HG02642 (cell line): ENCODE results near the gene HSPBP1.
"Not testable (repeated sequence)": the region's sequence is repeated elsewhere in the genome, so short reads cannot be mapped to it uniquely, and the experiment has no call there.

Experiments used
- ATAC-seq: cut with Tn5 transposase; IDR thresholded peaks from one replicate; pipeline ENCODE4 v1.9.1; 2021; ENCODE audit warnings: mild to moderate bottlenecking; ENCODE audit not compliant: unreplicated experiment, poor library complexity

Gene HSPBP1

DNA sequence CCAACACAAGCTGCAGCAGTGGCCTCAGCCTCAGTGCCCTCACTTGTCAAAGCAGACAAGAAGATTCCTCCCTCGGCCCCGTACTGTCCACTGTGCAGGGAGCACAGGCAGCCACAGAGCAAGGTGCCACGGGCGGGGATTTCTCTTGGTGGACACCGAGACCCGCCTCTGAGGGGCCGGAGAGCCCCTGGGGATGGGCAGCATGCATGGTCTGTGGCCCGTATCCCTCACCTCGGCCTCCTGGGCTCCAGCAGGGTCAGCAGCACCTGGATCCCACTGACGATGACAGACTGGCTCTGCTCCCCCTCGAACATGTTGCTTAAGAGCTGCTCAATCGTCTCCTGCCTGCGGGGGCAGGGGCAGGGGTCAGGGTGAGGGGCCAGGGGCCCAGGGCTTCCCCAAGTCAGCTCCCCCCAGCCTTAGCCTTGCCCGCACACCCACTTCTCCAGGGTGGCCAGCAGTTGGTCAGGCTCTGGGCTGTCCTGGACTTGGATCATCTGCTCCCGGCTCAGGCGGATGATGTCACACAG is 37.9 kb downstream of the HSPBP1 start:
- no peak for ATAC-seq

DNA sequence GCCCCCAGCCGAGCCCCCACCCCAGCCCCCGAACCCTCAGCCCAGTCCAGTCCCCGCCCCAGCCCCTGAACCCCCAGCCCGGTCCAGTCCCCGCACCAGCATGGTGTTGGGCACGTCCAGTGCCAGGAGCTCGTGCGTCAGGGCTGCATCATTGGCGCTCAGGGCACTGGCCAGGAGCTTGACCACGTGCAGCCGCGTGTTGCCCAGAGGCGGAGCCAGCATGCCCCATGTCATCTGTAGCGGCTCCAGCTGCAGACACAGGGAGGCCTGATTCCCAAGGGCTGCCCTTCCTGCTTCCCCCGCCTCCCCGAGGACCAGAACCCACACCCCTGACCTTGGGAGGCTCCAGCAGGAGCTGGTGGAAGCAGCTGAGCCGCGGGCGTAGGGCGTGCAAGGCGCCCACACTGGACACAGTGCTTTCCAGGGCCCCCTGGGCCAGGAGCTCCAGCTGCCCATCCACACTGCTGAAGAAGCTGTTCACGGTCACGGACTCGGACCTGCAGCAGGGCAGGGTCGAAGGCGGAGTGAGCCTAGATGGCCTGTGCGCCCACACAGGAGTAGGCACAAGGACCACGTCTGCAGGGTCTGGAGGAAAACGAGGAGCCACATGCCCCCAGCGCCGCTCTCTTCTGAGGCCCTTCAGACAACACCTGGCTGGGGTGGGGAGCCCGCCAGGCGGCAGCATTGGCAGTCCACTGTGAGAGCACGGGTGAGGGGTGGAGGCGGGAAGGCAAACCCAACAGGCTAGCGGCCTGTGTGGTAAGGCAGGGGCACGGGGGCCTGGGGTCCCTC is 38.6 kb downstream of the HSPBP1 start:
- no peak for ATAC-seq

DNA sequence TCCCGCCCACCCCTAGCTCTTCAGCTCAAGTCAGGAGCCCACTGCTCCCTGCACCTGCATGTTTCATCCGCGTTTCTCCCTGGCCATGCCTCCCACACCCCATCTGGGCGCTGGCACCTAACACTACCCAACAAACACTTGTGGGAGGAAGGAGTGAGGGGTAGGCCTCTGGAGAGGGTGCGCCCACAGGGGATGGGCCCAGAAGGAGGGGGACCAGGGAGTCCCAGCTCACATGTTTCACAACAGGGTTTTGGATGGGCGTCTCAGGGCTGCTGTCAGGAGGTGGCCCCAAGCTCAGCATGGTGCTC is 39.2 kb downstream of the HSPBP1 start:
- ATAC-seq: no peak

DNA sequence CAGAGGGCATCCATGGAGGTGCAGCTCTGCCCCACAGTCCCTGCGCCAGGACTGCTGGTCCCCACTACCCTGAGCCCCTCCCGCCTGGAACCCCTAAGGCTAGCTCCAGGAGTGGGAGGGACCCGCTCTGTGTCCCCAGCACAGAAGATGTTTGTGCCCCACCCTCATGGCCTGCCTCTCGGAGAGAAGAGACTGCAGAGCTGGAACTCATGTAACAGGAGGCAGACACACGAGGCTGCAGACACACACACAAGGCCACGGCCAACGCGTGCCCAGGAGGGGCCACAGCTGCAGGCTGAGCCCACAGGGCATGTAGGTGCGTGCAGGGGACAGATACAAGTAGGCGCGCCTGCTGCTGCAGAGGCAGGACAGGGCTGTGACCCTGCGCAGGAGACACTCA is 40.9 kb downstream of the HSPBP1 start:
- no peak for ATAC-seq

DNA sequence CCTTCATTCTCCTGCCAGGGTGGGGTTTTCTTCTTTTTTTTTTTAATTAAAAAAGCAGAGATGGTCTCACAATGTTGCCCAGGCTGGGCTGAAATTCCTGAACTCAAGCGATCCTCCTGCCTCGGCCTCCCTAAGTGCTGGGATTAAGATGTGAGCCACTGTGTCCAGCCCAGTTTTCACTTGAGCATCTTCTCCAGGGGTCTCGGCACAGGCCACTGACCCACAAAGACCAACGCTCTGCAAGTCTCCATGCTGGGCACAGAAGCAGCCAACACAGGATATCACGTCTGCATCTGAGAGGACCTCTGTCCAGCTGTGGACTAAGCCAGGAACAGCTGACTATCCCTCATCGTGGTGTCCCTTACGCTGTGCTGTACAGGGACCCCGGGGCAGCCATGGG is 41.9 kb downstream of the HSPBP1 start:
- ATAC-seq: no peak

DNA sequence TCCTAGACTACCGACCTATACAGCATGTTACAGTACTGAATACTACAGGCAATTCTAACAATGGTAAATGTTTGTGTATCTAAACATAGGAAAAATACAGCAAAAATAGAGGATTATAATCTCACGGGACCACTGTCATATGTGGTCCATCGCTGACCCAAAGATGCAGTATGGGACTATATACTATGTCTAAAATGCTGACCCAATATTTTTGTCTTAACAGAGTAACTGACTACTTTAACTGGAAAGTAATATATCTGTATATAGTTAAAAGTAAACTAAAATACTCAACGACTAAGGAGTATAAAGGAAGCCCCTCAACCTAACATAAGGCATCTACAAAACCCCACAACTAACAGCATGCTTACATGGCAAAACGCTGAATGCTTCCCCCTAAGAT is 46.9 kb downstream of the HSPBP1 start:
- ATAC-seq: no peak

DNA sequence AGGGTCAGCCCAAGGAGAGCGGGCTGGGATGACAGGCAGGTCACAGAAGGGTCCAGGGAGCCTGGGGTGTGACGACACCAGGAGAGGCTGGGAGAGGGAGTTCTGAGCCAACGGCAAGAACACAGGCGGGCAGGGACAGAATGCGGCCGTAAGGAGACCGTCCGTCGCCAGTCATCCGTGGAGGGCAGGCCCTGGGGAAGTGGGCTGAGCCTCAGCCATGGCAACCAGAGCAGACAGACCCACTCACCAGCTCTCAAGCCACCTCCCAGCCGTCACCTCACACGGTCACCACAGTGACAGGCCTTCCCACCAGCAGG is 47.7 kb downstream of the HSPBP1 start:
- no peak for ATAC-seq

DNA sequence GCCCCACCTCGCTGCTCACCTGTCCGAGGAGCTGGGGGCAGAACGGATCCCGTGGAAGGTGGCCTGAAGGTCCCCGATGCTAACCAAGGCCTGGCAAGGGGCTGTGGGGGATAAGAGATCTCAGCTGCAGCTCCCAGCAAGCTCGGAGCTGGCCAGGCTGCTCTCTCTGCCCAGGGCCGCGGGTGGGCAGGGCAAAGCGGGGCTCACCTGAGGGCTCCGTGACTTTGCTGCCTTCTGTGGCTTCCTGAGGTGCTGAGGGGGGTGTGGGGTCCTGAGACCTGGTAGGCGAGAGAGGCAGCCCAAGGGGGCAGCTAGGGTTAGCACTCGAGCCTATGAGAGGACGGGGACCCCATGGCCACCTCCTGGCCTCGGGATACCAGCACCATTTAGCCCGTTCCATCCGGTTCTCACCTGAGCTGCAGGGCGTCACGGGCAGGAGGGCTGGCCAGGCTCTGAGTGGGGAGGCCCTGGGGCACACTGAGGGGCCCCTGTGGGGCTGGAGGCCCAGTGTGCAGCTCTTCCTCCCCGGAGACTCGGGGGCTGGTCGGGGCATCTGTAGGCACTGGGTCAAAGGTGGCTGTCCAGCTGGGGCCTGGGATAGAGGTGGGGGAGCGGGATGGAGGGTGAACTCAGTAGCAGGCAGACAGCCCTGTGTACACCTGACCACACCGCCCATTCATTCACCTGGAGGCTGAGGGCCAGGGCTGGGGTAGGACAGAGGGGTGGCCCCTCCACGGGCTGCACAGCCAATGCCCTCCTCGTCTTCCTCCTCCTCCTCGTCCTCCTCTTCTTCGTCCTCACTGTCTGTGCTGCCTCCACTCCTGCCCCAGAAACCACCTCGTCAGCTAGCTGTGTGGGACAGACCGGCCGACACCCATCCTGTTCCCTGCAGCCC is 48.3 kb downstream of the HSPBP1 start:
- ATAC-seq: no peak

DNA sequence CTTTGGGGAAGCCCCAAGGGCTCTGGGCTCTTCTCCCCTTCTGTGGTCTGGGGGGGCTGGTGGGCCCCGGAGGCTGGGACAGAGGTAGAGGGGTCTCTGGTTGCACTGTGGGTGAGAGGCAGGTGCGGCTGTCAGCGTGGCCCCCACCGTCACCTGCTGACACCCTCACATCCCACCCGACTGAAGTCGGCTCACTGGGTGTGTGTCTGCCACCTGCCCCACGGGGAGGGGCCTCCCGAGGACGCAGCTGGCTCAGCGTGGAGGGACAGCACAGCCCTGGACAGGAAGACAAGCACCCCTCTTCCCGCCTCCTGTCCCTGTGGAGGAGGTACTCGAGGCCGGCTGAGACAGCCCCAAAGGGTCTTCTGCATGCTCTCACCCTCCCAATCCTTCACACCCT is 49.1 kb downstream of the HSPBP1 start:
- no peak for ATAC-seq

DNA sequence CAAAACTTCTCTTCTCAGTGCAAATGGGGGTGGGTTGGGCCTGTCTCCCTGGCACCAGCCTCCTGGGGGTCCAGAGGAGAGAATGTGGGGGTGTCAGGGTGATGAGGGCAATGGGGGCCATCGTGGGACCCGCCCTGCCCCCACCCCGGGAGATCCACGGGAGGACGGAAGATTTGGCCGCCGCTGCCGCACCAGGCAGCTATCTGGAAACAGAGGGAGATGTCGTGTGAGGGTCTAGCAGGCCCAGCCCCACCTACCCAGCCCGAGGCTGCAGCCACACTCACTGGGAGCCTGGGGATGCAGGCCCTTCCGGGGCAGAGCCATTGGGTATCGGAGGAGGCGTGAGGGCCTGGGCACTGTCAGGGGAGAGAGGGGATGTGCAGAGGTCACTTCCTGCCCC is 49.6 kb downstream of the HSPBP1 start:
- ATAC-seq: no peak

DNA sequence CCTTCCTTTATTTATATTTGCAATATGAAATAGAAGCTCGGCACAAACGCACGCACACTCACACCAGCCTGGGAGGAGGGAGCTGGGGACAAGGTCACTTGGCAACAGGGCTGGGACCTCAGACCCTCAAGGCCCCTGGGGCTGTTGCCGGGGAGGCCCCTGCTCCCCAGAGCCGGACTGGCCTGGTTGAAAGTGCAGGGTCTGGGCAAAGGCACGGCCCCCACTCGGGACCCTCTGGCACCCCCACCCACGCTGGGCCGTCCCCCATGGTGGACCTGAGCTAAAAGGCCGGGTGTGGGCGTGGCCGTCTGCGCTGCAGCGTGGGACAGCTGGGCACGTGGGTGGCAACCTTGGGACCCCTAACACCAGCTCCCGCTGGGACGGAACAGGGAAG is 50.1 kb downstream of the HSPBP1 start:
- no peak for ATAC-seq

DNA sequence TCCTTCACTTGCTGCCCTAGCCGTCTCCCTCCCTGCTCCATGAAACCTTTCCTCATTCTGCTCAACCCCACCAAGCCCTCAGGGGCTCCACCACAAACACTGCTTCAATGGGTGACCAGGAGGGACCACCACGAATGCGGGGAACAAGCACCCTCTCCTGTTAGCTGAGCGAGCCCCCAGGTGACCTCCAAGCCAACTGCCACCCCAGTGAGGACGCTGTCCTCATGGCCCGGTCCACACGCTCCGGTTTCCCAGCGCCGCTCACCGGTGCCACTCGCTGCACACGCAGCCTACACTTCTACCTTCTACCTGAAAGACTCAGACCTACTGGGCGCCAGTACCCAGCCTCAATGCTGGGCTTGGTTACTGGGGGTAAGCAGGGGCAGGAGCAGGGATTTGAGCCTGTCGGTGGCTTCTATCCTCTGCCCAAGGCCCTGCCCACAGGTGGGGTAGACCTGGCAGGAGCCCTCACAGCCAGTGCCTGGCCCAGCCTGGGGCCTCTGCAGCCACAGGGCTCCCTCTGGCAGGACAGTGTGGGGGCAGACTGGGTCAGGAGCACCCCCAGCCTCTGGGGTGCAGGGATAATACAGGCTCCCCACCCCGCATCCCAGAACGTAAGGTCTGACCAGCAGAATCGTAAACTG is 50.6 kb downstream of the HSPBP1 start:
- no peak for ATAC-seq

DNA sequence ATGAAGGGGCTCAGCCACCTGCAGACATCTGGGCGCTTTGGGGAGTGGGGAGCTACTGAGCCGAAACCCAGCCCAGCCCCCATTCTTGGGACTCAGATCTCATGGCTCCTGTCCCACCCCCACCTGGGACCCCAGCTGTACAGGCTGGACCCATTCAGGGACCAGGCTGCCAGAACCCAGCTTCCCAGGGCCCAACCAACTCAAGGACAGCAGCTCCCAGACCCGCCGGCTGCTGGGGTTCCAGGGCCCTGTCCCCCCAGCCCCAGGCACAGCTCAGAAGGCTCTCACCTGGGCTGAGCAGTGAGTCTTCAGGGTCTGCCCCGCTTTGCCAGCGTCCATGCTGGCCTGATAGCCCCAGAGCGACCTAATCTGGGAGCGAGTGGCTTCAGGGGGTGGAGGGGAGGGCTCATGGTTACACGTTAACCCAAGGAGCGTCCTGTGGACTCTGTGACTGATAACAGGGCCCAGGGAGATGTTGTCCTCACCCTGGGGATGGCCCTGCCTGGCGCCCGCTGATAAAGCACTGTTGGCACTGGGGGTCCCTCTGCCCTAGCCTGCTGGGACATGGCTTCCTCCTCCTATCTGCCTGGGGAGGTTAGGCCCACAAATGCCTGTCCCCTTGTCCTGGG is 51.4 kb downstream of the HSPBP1 start, which contains the start of gene TMEM86B:
TSS of gene TMEM86B (minus strand) at position 361 of the 629 bp plus-strand sequence. CDS start at position 339, 22 bp downstream.
- no peak for ATAC-seq

DNA sequence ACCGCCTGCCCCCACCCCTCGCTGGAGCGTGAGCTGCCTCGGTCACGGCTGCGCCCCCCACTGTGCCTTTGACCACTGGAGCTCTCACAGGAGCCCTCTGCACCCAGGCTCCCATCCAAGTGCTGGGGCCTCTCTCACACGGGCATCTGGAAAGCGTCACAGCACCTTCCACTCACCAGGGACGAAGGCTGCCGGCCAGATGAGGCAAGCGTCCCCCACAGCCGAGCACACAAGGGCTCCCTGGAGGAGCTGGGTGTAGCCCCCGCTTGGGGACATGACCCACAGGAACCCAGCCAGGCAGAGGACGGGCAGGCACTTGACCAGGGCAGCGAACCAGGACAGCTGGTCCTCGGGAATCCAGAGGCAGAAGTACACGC is 51.9 kb downstream of the HSPBP1 start:
- ATAC-seq: no peak

DNA sequence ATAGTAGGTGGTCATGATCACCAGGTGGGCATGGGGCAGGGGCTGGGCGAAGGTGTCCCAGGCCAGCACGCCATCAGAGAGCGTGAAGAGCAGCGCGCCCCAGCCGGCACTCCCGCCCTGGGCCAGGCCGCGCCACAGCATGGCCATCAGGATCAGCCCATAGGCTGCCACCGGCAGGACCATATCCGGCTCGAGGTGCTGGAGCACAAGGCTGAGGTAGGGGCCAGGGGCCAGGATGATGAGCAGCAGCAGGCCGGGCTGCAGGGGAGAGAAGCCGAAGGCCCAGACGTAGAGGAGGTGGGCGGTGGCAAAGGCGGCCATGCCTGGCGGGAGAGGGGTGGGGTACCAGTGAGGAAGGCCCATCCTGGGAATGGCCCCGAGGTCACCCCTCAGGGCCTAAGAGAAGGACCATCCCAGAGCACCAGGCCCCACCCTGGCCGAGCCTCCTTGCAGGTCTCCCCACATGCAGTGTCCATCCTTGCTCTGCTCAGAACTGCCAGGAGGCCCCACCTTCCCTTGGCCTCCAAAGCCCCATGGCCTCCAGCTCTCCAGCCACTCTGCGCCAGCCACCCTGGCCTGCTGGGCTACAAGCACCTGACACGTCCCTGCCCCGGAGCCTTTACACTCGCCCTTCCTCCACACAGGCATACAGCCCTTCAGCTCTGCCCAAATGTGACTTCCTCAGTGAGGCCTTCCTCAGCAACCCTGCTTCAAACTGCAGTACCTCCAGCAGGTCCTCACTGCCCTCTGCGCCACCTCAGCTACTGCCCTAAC is 52.5 kb downstream of the HSPBP1 start:
- ATAC-seq: no peak

DNA sequence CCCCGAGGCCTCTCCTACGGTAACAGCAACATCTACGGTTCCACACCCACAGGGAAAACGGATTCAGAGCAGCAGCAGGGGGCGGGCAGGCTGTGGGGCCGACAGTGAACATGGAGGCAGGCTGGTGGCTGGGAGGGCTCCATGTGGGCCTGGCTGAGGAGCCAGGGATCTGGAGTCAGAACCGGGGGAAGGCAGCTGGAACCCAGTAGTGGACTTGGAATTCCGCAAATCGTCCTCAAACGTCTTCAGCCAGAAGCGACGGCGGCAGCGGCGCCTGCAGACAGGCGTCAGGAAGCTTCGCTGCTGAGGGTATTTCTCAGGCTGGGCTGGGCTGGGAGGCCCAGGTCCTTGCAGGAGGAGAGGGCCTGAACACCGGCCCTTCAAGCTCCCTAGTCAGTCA is 53.1 kb downstream of the HSPBP1 start:
- ATAC-seq: no peak

DNA sequence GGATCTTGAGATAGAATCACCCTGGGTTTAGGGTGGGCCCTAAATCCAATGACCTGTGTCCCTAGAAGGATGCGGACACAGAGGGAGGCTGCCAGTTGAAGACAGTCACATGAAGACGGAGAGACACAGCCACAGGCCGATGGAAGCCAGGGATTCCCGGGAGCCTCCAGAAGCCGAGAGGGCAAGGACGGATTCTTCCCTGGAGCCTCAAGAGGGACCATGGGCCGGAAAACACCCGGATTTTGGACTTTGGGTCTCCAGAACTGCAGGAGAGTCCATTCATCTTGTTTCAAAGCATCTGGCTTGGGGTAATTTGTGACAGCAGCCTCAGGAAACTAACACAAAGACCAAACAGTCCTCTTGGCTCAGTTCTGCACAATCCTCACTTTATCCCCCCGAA is 53.6 kb downstream of the HSPBP1 start:
- ATAC-seq: no peak

DNA sequence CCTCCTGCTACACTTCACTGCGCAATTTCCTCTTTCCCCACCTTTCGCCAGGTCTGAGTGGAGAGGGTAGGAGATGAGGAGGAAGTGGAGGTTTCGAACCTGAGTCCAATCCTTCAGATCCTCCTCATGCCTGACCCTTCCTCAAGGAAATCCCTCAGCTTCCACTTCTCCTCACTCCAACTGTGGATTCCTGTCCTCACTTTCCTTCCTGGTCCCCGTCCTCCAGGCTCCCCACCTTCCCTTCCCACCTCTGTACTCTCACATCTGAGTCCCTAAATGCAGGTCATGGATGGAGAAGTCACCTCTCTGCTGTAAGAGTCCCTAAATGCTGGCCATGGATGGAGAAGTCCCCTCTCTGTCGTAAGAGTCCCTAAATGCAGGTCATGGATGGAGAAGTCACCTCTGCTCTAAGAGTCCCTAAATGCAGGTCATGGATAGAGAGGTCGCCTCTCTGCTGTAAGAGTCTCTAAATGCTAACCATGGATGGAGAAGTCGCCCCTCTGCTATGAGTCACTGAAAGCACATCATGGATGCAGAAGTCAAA is 54.4 kb downstream of the HSPBP1 start:
- no peak for ATAC-seq

DNA sequence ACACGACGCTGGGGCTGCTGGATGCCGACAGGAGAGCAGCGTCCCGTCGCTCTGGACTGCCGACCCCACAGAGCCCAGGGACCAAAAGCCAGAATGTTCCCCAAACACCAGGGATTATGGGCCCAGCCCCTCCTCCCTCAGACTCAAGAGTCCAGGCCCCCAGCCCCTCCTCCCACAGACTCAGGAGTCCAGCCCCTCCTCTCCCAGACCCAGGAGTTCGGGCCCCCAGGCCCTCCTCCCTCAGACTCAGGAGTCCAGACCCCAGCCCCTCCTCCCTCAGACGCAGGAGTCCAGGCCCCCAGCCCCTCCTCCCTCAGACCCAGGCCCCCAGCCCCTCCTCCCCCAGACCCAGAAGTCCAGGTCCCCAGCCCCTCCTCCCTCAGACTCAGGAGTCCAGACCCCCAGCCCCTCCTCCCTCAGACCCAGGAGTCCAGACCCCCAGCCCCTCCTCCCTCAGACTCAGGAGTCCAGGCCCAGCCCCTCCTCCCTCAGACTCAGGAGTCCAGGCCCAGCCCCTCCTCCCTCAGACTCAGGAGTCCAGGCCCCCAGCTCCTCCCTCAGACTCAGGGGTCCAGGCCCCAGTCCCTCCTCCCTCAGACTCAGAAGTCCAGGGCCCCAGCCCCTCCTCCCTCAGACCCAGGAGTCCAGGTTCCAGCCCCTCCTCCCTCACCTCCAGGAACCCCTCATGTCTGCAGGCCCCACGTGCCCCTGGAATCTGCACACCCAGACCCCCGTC is 55.1 kb downstream of the HSPBP1 start:
- not testable (repeated sequence) for ATAC-seq
